ENCODE data around the gene MAP4K5. TPM values are rescaled to one million over a fixed set of nuclear protein-coding genes. Genes with fewer than 3 reads are reported as not detected.

Gene MAP4K5
- total RNA-seq (2021) (42.8 to 48.8 TPM (median 46.7 TPM) in 3 replicates), Bru-seq, nascent RNA (percentile 83 among the genes with signal in this experiment)
- long read RNA-seq, experiment 1, partial matches to known transcripts, result 19 of 173 reads
- long read RNA-seq, experiment 1, other reads (novel, unspliced or antisense), result 154 of 173 reads
- long read RNA-seq, experiment 2, partial matches to known transcripts, result 10 of 36 reads
- long read RNA-seq, experiment 2, other reads (novel, unspliced or antisense), result 26 of 36 reads
- long read RNA-seq, experiment 3, partial matches to known transcripts, result 5 of 7 reads
- long read RNA-seq, experiment 3, other reads (novel, unspliced or antisense), result 2 of 7 reads

GRCh38 chr14:50532502-50533240, at the start of gene MAP4K5:
TSS of gene MAP4K5 (minus strand) at chr14:50532569. CDS start at chr14:50532049, 520 bp downstream.
- H3K27ac Mint-ChIP-seq, result peak within 1 kb of the TSS; percentile 77
- ATAC-seq (peak; percentile 93), DNase-seq (ENCODE audit: low spot score) (peak; percentile 87)
- peak within 1 kb of the TSS; percentile 87 for H3K4me3 Mint-ChIP-seq
- peaks cover 15% of the 10 kb centered on the region for H3K9me3 Mint-ChIP-seq
- POLR2A ChIA-PET, result interaction anchor here (0.8 kb wide), 1 partner anchor 221 kb away, joined by 3 read pairs; no protein-coding TSS in a partner anchor
- peaks cover 13% of the 10 kb centered on the region for H3K36me3 Mint-ChIP-seq
- H3K27me3 Mint-ChIP-seq (ENCODE audit: low read depth), result no peaks in the 10 kb centered on the region; the same call in 1 of the 2 replicates
- CTCF ChIA-PET, result interaction anchor here (0.6 to 3.0 kb wide), 8 partner anchors 73 to 328 kb away, joined by 3 to 19 read pairs (median 3); partner anchors contain the start of genes CDKL1, DMAC2L and L2HGDH
- peaks cover 36% of the 10 kb centered on the region for H3K4me1 Mint-ChIP-seq
- 0 out of 2 replicates have a peak, but pooled peaks have one; percentile 64 for TF ChIP-seq ELF4 (CRISPR knock-in tag; IDR thresholded peaks at IDR 0.05; ENCODE audit: low read depth)
- no peak for TF ChIP-seq TCF7 (CRISPR knock-in tag; IDR thresholded peaks at IDR 0.05; ENCODE audit: low read depth)
- TF ChIP-seq, protein P1, sequence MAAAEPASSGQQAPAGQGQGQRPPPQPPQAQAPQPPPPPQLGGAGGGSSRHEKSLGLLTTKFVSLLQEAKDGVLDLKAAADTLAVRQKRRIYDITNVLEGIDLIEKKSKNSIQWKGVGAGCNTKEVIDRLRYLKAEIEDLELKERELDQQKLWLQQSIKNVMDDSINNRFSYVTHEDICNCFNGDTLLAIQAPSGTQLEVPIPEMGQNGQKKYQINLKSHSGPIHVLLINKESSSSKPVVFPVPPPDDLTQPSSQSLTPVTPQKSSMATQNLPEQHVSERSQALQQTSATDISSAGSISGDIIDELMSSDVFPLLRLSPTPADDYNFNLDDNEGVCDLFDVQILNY (CRISPR knock-in tag; IDR thresholded peaks at IDR 0.05), result peak; percentile 40
- TF ChIP-seq NR2C2 (CRISPR knock-in tag; IDR thresholded peaks at IDR 0.05), result no peak
- TF ChIP-seq CBFB (CRISPR knock-in tag; IDR thresholded peaks at IDR 0.05; ENCODE audit: low read depth), result peak; percentile 67; the same call in 1 of the 2 replicates
- peak; percentile 29; the same call in 1 of the 2 replicates for TF ChIP-seq CREM (CRISPR knock-in tag; IDR thresholded peaks at IDR 0.05)
- peak; percentile 23; the same call in 1 of the 2 replicates for TF ChIP-seq MAX (CRISPR knock-in tag; IDR thresholded peaks at IDR 0.05)
- TF ChIP-seq NFE2L1 (CRISPR knock-in tag; IDR thresholded peaks at IDR 0.05), result no peak
- TF ChIP-seq GABPB1 (CRISPR knock-in tag; IDR thresholded peaks at IDR 0.05), result peak; percentile 48; the same call in 1 of the 2 replicates
- TF ChIP-seq ZNF121 (CRISPR knock-in tag; IDR thresholded peaks at IDR 0.05), result no peak
- TF ChIP-seq FOXK1 (CRISPR knock-in tag; IDR thresholded peaks at IDR 0.05), result peak; percentile 88
- 0 out of 2 replicates have a peak, but pooled peaks have one; percentile 75 for TF ChIP-seq FOXP1 (CRISPR knock-in tag; IDR thresholded peaks at IDR 0.05; ENCODE audit: borderline replicate concordance)
- peak; percentile 61; the same call in 1 of the 2 replicates for TF ChIP-seq FOXP4 (CRISPR knock-in tag; IDR thresholded peaks at IDR 0.05)
- TF ChIP-seq CDX4 (CRISPR knock-in tag; IDR thresholded peaks at IDR 0.05; ENCODE audit: borderline replicate concordance), result no peak
- peak; percentile 76; the same call in 1 of the 2 replicates for TF ChIP-seq TP53 (CRISPR knock-in tag; IDR thresholded peaks at IDR 0.05)
- TF ChIP-seq ZNF423 (CRISPR knock-in tag; IDR thresholded peaks at IDR 0.05), result peak; percentile 95
- TF ChIP-seq, protein P2, sequence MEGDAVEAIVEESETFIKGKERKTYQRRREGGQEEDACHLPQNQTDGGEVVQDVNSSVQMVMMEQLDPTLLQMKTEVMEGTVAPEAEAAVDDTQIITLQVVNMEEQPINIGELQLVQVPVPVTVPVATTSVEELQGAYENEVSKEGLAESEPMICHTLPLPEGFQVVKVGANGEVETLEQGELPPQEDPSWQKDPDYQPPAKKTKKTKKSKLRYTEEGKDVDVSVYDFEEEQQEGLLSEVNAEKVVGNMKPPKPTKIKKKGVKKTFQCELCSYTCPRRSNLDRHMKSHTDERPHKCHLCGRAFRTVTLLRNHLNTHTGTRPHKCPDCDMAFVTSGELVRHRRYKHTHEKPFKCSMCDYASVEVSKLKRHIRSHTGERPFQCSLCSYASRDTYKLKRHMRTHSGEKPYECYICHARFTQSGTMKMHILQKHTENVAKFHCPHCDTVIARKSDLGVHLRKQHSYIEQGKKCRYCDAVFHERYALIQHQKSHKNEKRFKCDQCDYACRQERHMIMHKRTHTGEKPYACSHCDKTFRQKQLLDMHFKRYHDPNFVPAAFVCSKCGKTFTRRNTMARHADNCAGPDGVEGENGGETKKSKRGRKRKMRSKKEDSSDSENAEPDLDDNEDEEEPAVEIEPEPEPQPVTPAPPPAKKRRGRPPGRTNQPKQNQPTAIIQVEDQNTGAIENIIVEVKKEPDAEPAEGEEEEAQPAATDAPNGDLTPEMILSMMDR (IDR thresholded peaks at IDR 0.05), result peak; percentile 52
- peak; percentile 39; the same call in 1 of the 2 replicates for TF ChIP-seq USF2 (CRISPR knock-in tag; IDR thresholded peaks at IDR 0.05)
- no peak for TF ChIP-seq MXD4 (CRISPR knock-in tag; IDR thresholded peaks at IDR 0.05; ENCODE audit: borderline replicate concordance)
- no peak for TF ChIP-seq KAT7 (CRISPR knock-in tag; IDR thresholded peaks at IDR 0.05; ENCODE audit: borderline replicate concordance)
- TF ChIP-seq, protein P3, sequence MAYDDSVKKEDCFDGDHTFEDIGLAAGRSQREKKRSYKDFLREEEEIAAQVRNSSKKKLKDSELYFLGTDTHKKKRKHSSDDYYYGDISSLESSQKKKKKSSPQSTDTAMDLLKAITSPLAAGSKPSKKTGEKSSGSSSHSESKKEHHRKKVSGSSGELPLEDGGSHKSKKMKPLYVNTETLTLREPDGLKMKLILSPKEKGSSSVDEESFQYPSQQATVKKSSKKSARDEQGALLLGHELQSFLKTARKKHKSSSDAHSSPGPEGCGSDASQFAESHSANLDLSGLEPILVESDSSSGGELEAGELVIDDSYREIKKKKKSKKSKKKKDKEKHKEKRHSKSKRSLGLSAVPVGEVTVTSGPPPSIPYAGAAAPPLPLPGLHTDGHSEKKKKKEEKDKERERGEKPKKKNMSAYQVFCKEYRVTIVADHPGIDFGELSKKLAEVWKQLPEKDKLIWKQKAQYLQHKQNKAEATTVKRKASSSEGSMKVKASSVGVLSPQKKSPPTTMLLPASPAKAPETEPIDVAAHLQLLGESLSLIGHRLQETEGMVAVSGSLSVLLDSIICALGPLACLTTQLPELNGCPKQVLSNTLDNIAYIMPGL (CRISPR knock-in tag; IDR thresholded peaks at IDR 0.05), result peak; percentile 90
- TF ChIP-seq ETV6 (CRISPR knock-in tag; IDR thresholded peaks at IDR 0.05), result peak; percentile 77; the same call in 1 of the 2 replicates
- peak; percentile 63; the same call in 1 of the 2 replicates for TF ChIP-seq ZNF138 (CRISPR knock-in tag; conservative IDR thresholded peaks at IDR 0.05)
- peak; percentile 45; the same call in 1 of the 2 replicates for TF ChIP-seq MYBL2 (CRISPR knock-in tag; IDR thresholded peaks at IDR 0.05)
